SJCRH30 (cell line): ENCODE measurements around the gene SGCB. TPM values are rescaled to one million over a fixed set of nuclear protein-coding genes. Genes with fewer than 3 reads are reported as not detected.
A peak's percentile ranks its signal among the peaks of the same experiment; 100 is the strongest.

ENCODE experiments used
- DNase-seq, 2 experiments: peaks; one replicate each; pipeline ENCODE4 v3.0.0-alpha.2; 2015 to 2020
- H3K27ac ChIP-seq: fragments of 250-450 bp; sonication (Bioruptor Pico); 2 replicates; pipeline ENCODE4 v1.5.1; 2020; ENCODE audit warnings: mild to moderate bottlenecking, moderate library complexity
- H3K27me3 ChIP-seq: fragments of 250-450 bp; sonication (Bioruptor Pico); 2 replicates; pipeline ENCODE4 v1.5.1; 2020; ENCODE audit warnings: mild to moderate bottlenecking, moderate library complexity
- H3K36me3 ChIP-seq: fragments of 250-450 bp; sonication (Bioruptor Pico); 2 replicates; pipeline ENCODE4 v1.5.1; 2020; ENCODE audit warnings: mild to moderate bottlenecking, moderate library complexity
- H3K4me1 ChIP-seq: fragments of 250-450 bp; sonication (Bioruptor Pico); 2 replicates; pipeline ENCODE4 v1.5.1; 2020; ENCODE audit warnings: mild to moderate bottlenecking, moderate library complexity
- H3K4me3 ChIP-seq: fragments of 250-450 bp; sonication (Bioruptor Pico); 2 replicates; pipeline ENCODE4 v1.5.1; 2020; ENCODE audit warnings: mild to moderate bottlenecking, moderate library complexity
- H3K9me3 ChIP-seq: fragments of 250-450 bp; sonication (Bioruptor Pico); replicated peaks from 2 replicates; pipeline ENCODE4 v1.5.1; 2020; ENCODE audit warnings: mild to moderate bottlenecking, moderate library complexity
- total RNA-seq: library from RNA; depleted of rRNA; stranded (reverse); fragments of >200 nt; shearing (Covaris generic); gene quantifications from 2 replicates; pipeline ENCODE4 v1.2.3, GENCODE V29; 2014; rRNA removed

SGCB gene
- total RNA-seq, 1 experiment from 2014 or later, result 43.3 TPM

DNA sequence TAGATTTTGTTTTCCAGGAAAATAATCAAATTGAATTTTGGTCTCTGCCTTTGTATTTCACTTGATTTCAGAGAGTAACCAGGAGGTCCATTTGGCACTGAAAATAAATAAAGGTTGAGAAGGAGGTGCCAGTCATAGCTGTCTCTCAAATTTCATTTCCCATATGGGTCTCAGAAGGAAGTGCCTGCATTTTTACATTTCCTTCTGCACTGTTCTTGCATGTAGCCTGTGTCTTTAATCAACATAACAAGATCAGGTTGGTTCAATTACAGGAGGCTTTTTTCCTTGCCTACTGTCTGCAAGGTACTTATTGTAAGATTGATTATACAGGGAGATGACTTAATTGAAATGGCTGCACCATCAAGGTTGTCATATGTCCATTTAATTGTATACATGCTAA, 33.7 kb downstream of the SGCB start:
- Histone ChIP-seq H3K27ac (no peak overlapping the region), H3K27me3 (no peaks in the 10 kb centered on the region), H3K4me1 (no peaks in the 10 kb centered on the region)

DNA sequence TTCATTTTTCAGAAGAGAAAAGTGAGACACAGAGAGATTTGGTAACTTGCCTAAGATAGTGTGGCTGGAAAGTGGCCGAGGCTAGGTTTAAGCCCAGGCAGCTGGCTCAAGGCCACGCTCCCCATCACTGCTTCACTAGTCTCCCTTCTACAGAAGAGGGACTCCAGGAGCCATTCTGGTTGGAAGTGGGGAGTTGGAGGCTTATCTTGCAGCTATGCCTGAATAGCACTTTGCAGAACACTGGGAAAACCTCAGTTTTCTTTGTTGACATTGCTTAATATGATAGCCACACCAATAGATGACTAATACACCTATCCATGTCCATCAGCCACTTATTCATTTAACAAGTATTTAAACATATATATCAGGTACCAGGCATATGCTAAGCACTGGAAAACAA, 36.5 kb downstream of the SGCB start:
- H3K27me3 ChIP-seq, result no peaks in the 10 kb centered on the region
- no peak for DNase-seq
- 0 out of 2 replicates have a peak, but pooled peaks cover 7% of the 10 kb centered on the region for H3K4me1 ChIP-seq
- H3K9me3 ChIP-seq, result no peaks in the 10 kb centered on the region
- no peak overlapping the region for H3K4me3 ChIP-seq
- no peaks in the 10 kb centered on the region for H3K36me3 ChIP-seq
- no peak overlapping the region for H3K27ac ChIP-seq

More for the DNA sequence above, 33.7 kb downstream of the SGCB start:
- no peaks in the 10 kb centered on the region for H3K9me3 ChIP-seq
- no peak overlapping the region for H3K4me3 ChIP-seq
- H3K36me3 ChIP-seq, result no peaks in the 10 kb centered on the region
- DNase-seq, result no peak

DNA sequence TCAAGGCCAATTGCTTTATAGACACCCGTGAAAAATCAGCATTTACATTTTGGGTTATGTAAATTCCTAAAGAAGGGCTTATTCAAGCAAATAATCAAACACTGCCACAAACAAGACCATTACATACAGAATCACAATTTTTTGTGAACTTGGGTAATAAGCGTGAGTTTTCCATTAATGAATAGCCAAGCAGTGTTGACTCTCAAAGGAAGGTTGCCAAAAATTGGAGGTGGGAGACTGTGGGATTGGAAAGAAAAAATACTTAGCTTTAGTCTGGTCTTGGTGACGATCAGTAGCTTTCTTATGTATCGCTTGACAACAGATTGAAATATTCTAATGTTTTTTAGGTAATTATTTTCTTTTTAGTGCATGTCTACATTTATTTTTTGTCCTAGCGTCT, 38.8 kb downstream of the SGCB start:
- Histone ChIP-seq H3K27ac (no peak overlapping the region), H3K4me1 (0 out of 2 replicates have a peak, but pooled peaks cover 7% of the 10 kb centered on the region), H3K4me3 (no peak overlapping the region), H3K27me3 (no peaks in the 10 kb centered on the region), H3K9me3 (no peaks in the 10 kb centered on the region), H3K36me3 (no peaks in the 10 kb centered on the region)
- DNase-seq, result no peak

DNA sequence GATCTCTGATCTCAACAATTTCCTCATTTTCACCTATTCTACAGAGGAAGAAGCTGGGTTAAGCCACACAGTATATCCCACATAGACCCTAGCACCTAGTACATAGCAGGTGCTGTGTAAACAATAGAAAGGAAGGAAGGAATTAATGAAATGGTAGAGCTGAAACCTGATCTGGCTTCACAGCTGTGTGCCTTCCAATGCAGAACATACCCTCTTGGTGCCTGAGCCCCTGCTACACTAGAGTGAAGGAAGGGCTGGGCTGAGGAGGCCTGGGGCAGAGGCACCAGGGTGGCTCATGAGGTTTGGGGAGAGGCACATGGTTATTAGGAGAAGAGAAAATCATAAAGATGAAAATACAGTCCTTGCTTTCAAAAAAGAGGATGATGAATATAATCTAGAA, 39.3 kb downstream of the SGCB start:
- peak; percentile 15 to 57 for DNase-seq
- H3K9me3 ChIP-seq, result no peaks in the 10 kb centered on the region
- H3K4me3 ChIP-seq, result no peak overlapping the region
- 0 out of 2 replicates have a peak, but pooled peaks cover 7% of the 10 kb centered on the region for H3K4me1 ChIP-seq
- no peaks in the 10 kb centered on the region for H3K36me3 ChIP-seq
- no peak overlapping the region for H3K27ac ChIP-seq
- H3K27me3 ChIP-seq, result no peaks in the 10 kb centered on the region

DNA sequence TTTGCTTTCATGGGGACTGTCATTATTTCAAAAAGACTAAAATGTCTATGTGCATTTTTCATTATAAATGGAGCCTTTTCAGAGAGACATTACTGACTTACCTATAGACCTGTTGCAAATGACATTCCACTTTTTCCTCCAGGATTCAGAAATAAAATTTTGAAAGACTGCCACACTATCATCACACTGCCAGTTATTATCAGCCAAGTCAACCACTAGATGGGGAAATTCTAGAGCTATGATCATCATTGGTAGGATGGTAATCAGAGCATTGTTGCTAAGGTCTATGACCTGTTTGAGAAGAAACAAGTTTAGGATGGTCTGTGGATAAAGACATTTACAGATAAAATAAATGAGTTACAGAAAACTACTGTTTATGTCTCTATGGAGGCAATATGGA, 40.5 kb downstream of the SGCB start:
- Histone ChIP-seq H3K36me3 (no peaks in the 10 kb centered on the region), H3K27ac (no peak overlapping the region), H3K9me3 (no peaks in the 10 kb centered on the region), H3K4me1 (0 out of 2 replicates have a peak, but pooled peaks cover 7% of the 10 kb centered on the region), H3K27me3 (no peaks in the 10 kb centered on the region), H3K4me3 (no peak overlapping the region)
- no peak for DNase-seq

DNA sequence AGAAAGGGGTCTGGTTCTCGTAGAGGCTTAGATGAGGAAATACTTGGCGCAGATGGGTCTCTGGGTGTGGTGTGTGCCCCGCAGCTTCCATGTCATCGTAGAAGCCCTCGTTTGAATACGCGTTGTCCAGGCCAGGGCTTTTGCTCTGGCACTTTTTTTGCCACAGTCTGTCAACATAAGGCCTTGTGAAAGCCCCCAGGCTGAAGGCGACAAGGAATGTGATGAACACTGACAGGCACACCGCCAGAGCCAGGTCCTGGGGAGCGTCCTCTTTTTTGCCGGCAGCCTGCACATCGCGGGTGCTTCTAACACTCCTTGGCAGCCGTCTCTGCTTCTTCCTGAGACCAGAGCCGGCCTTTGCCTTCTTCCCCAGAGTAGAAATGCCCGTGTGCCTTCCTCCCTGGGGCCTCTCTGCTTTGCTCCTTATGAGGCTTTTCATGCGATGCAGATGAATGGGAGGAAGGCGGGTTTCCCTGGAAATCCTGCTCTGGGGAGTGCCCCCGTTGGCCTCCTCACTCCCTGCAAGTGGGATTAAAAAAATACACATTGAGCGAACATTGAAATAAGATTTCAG, 42.4 kb downstream of the SGCB start:
- no peak overlapping the region for H3K4me3 ChIP-seq
- no peaks in the 10 kb centered on the region; the same call in 1 of the 2 replicates for H3K9me3 ChIP-seq
- no peak overlapping the region for H3K27ac ChIP-seq
- 0 out of 2 replicates have a peak, but pooled peaks cover 7% of the 10 kb centered on the region for H3K4me1 ChIP-seq
- no peak for DNase-seq
- H3K36me3 ChIP-seq, result no peaks in the 10 kb centered on the region
- no peaks in the 10 kb centered on the region for H3K27me3 ChIP-seq

Other genes with a start within 250 kb of the SGCB start
- 59.9 and 66.5 TPM in 2 replicates for gene DCUN1D4, start 195.1 kb downstream of the SGCB start, total RNA-seq
- 0.10 and 0.16 TPM in 2 replicates for gene LRRC66, start 17.9 kb downstream of the SGCB start, total RNA-seq
- not detected in 2 replicates for gene SPATA18, start 13.0 kb upstream of the SGCB start, total RNA-seq